Osteoblast (primary cell): ENCODE results near the gene HIVEP2. TPM values are rescaled to one million over a fixed set of nuclear protein-coding genes. Genes with fewer than 3 reads are reported as not detected.

Experiments used
- DNase-seq: peaks from one replicate; pipeline ENCODE4 v3.0.0; 2011; ENCODE audit warnings: low spot score, mixed read lengths; ENCODE audit not compliant: insufficient read length; ENCODE audit errors: missing footprints
- H2AFZ ChIP-seq: 2 replicates; pipeline ENCODE4 v1.6.0; 2011; ENCODE audit warnings: mild to moderate bottlenecking, low read length
- H3K27ac ChIP-seq: 2 replicates; pipeline ENCODE4 v1.5.1; 2011; ENCODE audit warnings: mild to moderate bottlenecking, low read depth, low read length, moderate library complexity
- H3K27me3 ChIP-seq: 2 replicates; pipeline ENCODE4 v1.6.0; 2012; ENCODE audit warnings: mild to moderate bottlenecking, control low read depth, inconsistent platforms, low read length, moderate library complexity; ENCODE audit not compliant: insufficient read depth
- H3K36me3 ChIP-seq: 2 replicates; pipeline ENCODE4 v1.5.1; 2011; ENCODE audit warnings: mild to moderate bottlenecking, low read length, control low read depth, moderate library complexity; ENCODE audit not compliant: insufficient read depth
- H3K4me1 ChIP-seq: 2 replicates; pipeline ENCODE4 v1.5.1; 2011; ENCODE audit warnings: mild to moderate bottlenecking, low read length, control low read depth, moderate library complexity; ENCODE audit not compliant: insufficient read depth
- H3K4me2 ChIP-seq: 2 replicates; pipeline ENCODE4 v1.6.0; 2011; ENCODE audit warnings: mild to moderate bottlenecking, low read length; ENCODE audit not compliant: insufficient read depth
- H3K4me3 ChIP-seq: fragments of 200-600 bp; sonication (generic); 3 replicates; pipeline ENCODE4 v1.5.1; 2012; ENCODE audit warnings: mild to moderate bottlenecking, low read length, inconsistent platforms; ENCODE audit not compliant: insufficient read depth
- H3K79me2 ChIP-seq: 2 replicates; pipeline ENCODE4 v1.6.0; 2012; ENCODE audit warnings: mild to moderate bottlenecking, low read length, control low read depth, inconsistent platforms; ENCODE audit not compliant: insufficient read depth
- H3K9me3 ChIP-seq: 2 replicates; pipeline ENCODE4 v1.5.1; 2011; ENCODE audit warnings: low read depth, low read length, control low read depth
- H4K20me1 ChIP-seq: 2 replicates; pipeline ENCODE4 v1.6.0; 2012; ENCODE audit warnings: mild to moderate bottlenecking, low read length, control low read depth; ENCODE audit not compliant: insufficient read depth
- CTCF ChIP-seq: IDR thresholded peaks from 2 replicates; pipeline ENCODE4 v1.5.1; 2011; ENCODE audit warnings: mild to moderate bottlenecking, low read depth, low read length, moderate library complexity; ENCODE audit errors: extremely low read depth
- total RNA-seq: library from RNA; depleted of rRNA; stranded (reverse); fragments of >200 nt; gene quantifications from 2 replicates; pipeline ENCODE4 v1.2.3, GENCODE V29; 2012

HIVEP2 gene
- total RNA-seq, 1 donor = 30.4 TPM

GRCh38 chr6:142863981-142864380 is 81.0 kb downstream of the HIVEP2 start:
- no peaks in the 10 kb centered on the region for H3K27me3 ChIP-seq
- no peak for TF ChIP-seq CTCF
- H2AFZ ChIP-seq = no peak overlapping the region
- H3K36me3 ChIP-seq = no peaks in the 10 kb centered on the region
- no peak overlapping the region for H3K4me2 ChIP-seq
- peaks cover 3% of the 10 kb centered on the region for H4K20me1 ChIP-seq
- no peaks in the 10 kb centered on the region for H3K9me3 ChIP-seq
- no peak overlapping the region for H3K4me3 ChIP-seq
- peaks cover 69% of the 10 kb centered on the region for H3K79me2 ChIP-seq
- DNase-seq = no peak
- H3K27ac ChIP-seq = no peak overlapping the region
- H3K4me1 ChIP-seq = no peaks in the 10 kb centered on the region

GRCh38 chr6:142861711-142862110 is 83.3 kb downstream of the HIVEP2 start:
- H3K4me1 ChIP-seq = no peaks in the 10 kb centered on the region
- peaks cover 63% of the 10 kb centered on the region for H3K79me2 ChIP-seq
- TF ChIP-seq CTCF = no peak
- no peak overlapping the region for H3K4me2 ChIP-seq
- H3K27me3 ChIP-seq = no peaks in the 10 kb centered on the region
- no peak overlapping the region for H3K27ac ChIP-seq
- H4K20me1 ChIP-seq = peaks cover 3% of the 10 kb centered on the region
- no peak for DNase-seq
- H3K4me3 ChIP-seq = no peak overlapping the region
- no peaks in the 10 kb centered on the region for H3K36me3 ChIP-seq
- H2AFZ ChIP-seq = no peak overlapping the region
- H3K9me3 ChIP-seq = no peaks in the 10 kb centered on the region

- Histone ChIP-seq H4K20me1 (peaks cover 3% of the 10 kb centered on the region), H3K36me3 (no peaks in the 10 kb centered on the region)
- DNase-seq = no peak
Observed at GRCh38 chr6:142860498-142860897, 84.5 kb downstream of the HIVEP2 start.

More at GRCh38 chr6:142860498-142860897, 84.5 kb downstream of the HIVEP2 start:
- no peaks in the 10 kb centered on the region for H3K4me1 ChIP-seq
- no peaks in the 10 kb centered on the region for H3K9me3 ChIP-seq
- H3K27ac ChIP-seq = no peak overlapping the region
- H3K4me2 ChIP-seq = no peak overlapping the region
- no peak overlapping the region for H3K4me3 ChIP-seq
- no peaks in the 10 kb centered on the region for H3K27me3 ChIP-seq
- no peak overlapping the region for H2AFZ ChIP-seq
- no peak for TF ChIP-seq CTCF
- H3K79me2 ChIP-seq = peaks cover 63% of the 10 kb centered on the region
